T-helper 22 cell (primary cell): ENCODE results near the gene IL15.
"Not testable (repeated sequence)": the region's sequence is repeated elsewhere in the genome, so short reads cannot be mapped to it uniquely, and the experiment has no call there.

Experiments
- DNase-seq: peaks from one replicate; pipeline ENCODE4 v3.0.0-alpha.2; 2020; ENCODE audit warnings: low read depth

The IL15 gene

GRCh38 chr4:141636082-141636770 lies at the start of gene IL15:
TSS of gene IL15 (plus strand) at chr4:141636583. CDS start at chr4:141719465, 82,882 bp downstream.
- DNase-seq, result peak; percentile 31

GRCh38 chr4:141587897-141588296 lies 48.5 kb upstream of the IL15 start:
- no peak for DNase-seq

GRCh38 chr4:141595531-141595930 lies 40.9 kb upstream of the IL15 start:
- no peak for DNase-seq

- no peak for DNase-seq
Observed at GRCh38 chr4:141599853-141600252, 36.5 kb upstream of the IL15 start.

- not testable (repeated sequence) for DNase-seq
Observed at GRCh38 chr4:141604683-141605082, 31.7 kb upstream of the IL15 start.

- DNase-seq, result no peak
Observed at GRCh38 chr4:141605425-141605856, 30.9 kb upstream of the IL15 start.

GRCh38 chr4:141609243-141609642 lies 27.1 kb upstream of the IL15 start:
- no peak for DNase-seq

- no peak for DNase-seq
Observed at GRCh38 chr4:141610365-141610764, 26.0 kb upstream of the IL15 start.

- DNase-seq, result no peak
Observed at GRCh38 chr4:141614878-141615586, 21.4 kb upstream of the IL15 start.

GRCh38 chr4:141615587-141615918 lies 20.8 kb upstream of the IL15 start:
- not testable (repeated sequence) for DNase-seq

- DNase-seq, result no peak
Observed at GRCh38 chr4:141620715-141621114, 15.7 kb upstream of the IL15 start.

GRCh38 chr4:141625023-141625422 lies 11.4 kb upstream of the IL15 start:
- DNase-seq, result no peak

GRCh38 chr4:141630854-141631253 lies 5.5 kb upstream of the IL15 start:
- DNase-seq, result no peak

GRCh38 chr4:141635736-141636081 lies 674 bp upstream of the IL15 start:
- DNase-seq, result no peak

- DNase-seq, result no peak
Observed at GRCh38 chr4:141636771-141637460, 533 bp downstream of the IL15 start.

- DNase-seq, result no peak
Observed at GRCh38 chr4:141637565-141637964, 1.2 kb downstream of the IL15 start.

GRCh38 chr4:141638230-141638629 lies 1.8 kb downstream of the IL15 start:
- DNase-seq, result no peak

- no peak for DNase-seq
Observed at GRCh38 chr4:141640696-141641095, 4.3 kb downstream of the IL15 start.

- no peak for DNase-seq
Observed at GRCh38 chr4:141642063-141642462, 5.7 kb downstream of the IL15 start.

GRCh38 chr4:141642711-141643110 lies 6.3 kb downstream of the IL15 start:
- no peak for DNase-seq

GRCh38 chr4:141643557-141643956 lies 7.2 kb downstream of the IL15 start:
- DNase-seq, result no peak

GRCh38 chr4:141645611-141646340 lies 9.4 kb downstream of the IL15 start:
- no peak for DNase-seq

GRCh38 chr4:141646969-141647368 lies 10.6 kb downstream of the IL15 start:
- DNase-seq, result no peak
